Keratinocyte (primary cell): ENCODE data around the gene LHX3. TPM values are rescaled to one million over a fixed set of nuclear protein-coding genes. Genes with fewer than 3 reads are reported as not detected.

Experiments used
- DNase-seq: peaks from one replicate; pipeline ENCODE4 v3.0.0-alpha.2; 2011; ENCODE audit warnings: low read depth, missing footprints, low spot score
- FAIRE-seq: peaks from 2 replicates; lab custom pipeline; 2011; peaks lifted over from hg19 to GRCh38; lab: Jason Lieb, UNC
- H2AFZ ChIP-seq: 2 replicates; pipeline ENCODE4 v1.6.0; 2012; ENCODE audit warnings: low read length, control low read depth, inconsistent platforms; ENCODE audit not compliant: control insufficient read depth
- H3K27ac ChIP-seq: 2 replicates; pipeline ENCODE4 v1.5.1; 2011; ENCODE audit warnings: low read length; ENCODE audit not compliant: control insufficient read depth, insufficient read depth
- H3K27me3 ChIP-seq: 3 replicates; pipeline ENCODE4 v1.6.0; 2011; ENCODE audit warnings: low read length; ENCODE audit not compliant: control insufficient read depth, insufficient read depth; ENCODE audit errors: extremely low read depth
- H3K36me3 ChIP-seq, 2 experiments: 2 replicates in 1 of 2; 3 replicates in 1 of 2; pipeline ENCODE4 v1.5.1; 2011; ENCODE audit warnings: low read length in 2 of 2, mild to moderate bottlenecking in 1 of 2; ENCODE audit not compliant: control insufficient read depth in 2 of 2, insufficient read depth in 2 of 2; ENCODE audit errors: extremely low read depth in 1 of 2
- H3K4me1 ChIP-seq: 3 replicates; pipeline ENCODE4 v1.5.1; 2011; ENCODE audit warnings: low read length; ENCODE audit not compliant: control insufficient read depth, insufficient read depth; ENCODE audit errors: extremely low read depth
- H3K4me2 ChIP-seq: 3 replicates; pipeline ENCODE4 v1.6.0; 2011; ENCODE audit warnings: low read depth, low read length; ENCODE audit not compliant: control insufficient read depth, insufficient read depth; ENCODE audit errors: extremely low read depth
- H3K4me3 ChIP-seq, 3 experiments: fragments of 200-600 bp in 1 of 3; sonication (generic) in 1 of 3; 2 replicates in 2 of 3; 3 replicates in 1 of 3; pipeline ENCODE4 v1.5.1; 2011 to 2016; ENCODE audit warnings: low read length in 3 of 3, mild to moderate bottlenecking in 3 of 3, control low read depth in 2 of 3, inconsistent platforms in 1 of 3, low read depth in 1 of 3, mixed read lengths in 1 of 3, mixed run types in 1 of 3, moderate library complexity in 1 of 3; ENCODE audit not compliant: control insufficient read depth in 2 of 3, insufficient read depth in 2 of 3; ENCODE audit errors: extremely low read depth in 1 of 3
- H3K79me2 ChIP-seq: 2 replicates; pipeline ENCODE4 v1.6.0; 2012; ENCODE audit warnings: low read length; ENCODE audit not compliant: control insufficient read depth, insufficient read depth
- H3K9ac ChIP-seq: 3 replicates; pipeline ENCODE4 v1.6.0; 2011; ENCODE audit warnings: low read length; ENCODE audit not compliant: control insufficient read depth, insufficient read depth; ENCODE audit errors: extremely low read depth
- H3K9me1 ChIP-seq: 3 replicates; pipeline ENCODE4 v1.6.0; 2011; ENCODE audit warnings: low read length; ENCODE audit not compliant: control insufficient read depth, insufficient read depth; ENCODE audit errors: extremely low read depth
- H3K9me3 ChIP-seq: 2 replicates; pipeline ENCODE4 v1.5.1; 2012; ENCODE audit warnings: low read depth, low read length; ENCODE audit not compliant: control insufficient read depth
- H4K20me1 ChIP-seq: 3 replicates; pipeline ENCODE4 v1.6.0; 2011; ENCODE audit warnings: low read length; ENCODE audit not compliant: control insufficient read depth, insufficient read depth; ENCODE audit errors: extremely low read depth
- CTCF ChIP-seq, 3 experiments: IDR thresholded peaks in 1 of 3; conservative IDR thresholded peaks in 1 of 3; optimal IDR thresholded peaks in 1 of 3; 2 replicates in 2 of 3; 3 replicates in 1 of 3; pipeline versions ENCODE3 to v1.5.1; 2011; ENCODE audit warnings: low read length in 3 of 3, mild to moderate bottlenecking in 3 of 3, moderate library complexity in 2 of 3, control low read depth in 1 of 3, inconsistent platforms in 1 of 3; ENCODE audit not compliant: insufficient read depth in 2 of 3; ENCODE audit errors: extremely low read depth in 1 of 3
- EZH2 ChIP-seq: IDR thresholded peaks from one replicate; pipeline ENCODE4 v1.6.1; 2012; ENCODE audit warnings: inconsistent platforms, mild to moderate bottlenecking, low read length, moderate library complexity
- dilution Hi-C: fragments of 300-500 bp; cut with MboI; formaldehyde crosslinking; loops from one replicate; pipeline ENCODE4 v1.7.0; 2020; ENCODE audit warnings: low sequenced_read_pairs; ENCODE audit not compliant: extremely low pct_ligation_motif_present
- polyA plus RNA-seq, 5 experiments: library from polyadenylated mRNA; depleted of rRNA in 3 of 5; stranded (reverse) in 3 of 5; stranded (forward) in 1 of 5; unstranded in 1 of 5; fragments of >200 nt; gene quantifications; 1 replicate in 1 of 5; 2 replicates in 3 of 5; 3 replicates in 1 of 5; pipeline versions ENCODE4 v1.2.1 to v1.2.3, GENCODE V29; 2011 to 2012; ENCODE audit warnings: missing spikeins in 2 of 5, low read depth in 1 of 5, low replicate concordance in 1 of 5

The LHX3 gene
- polyA plus RNA-seq, 1 donor (not counting 4 experiments of a cell fraction or from before 2014, with no cell fraction given), result not detected

- Histone ChIP-seq H3K9me1 (peaks cover 3% of the 10 kb centered on the region), H3K27ac (no peak overlapping the region), H3K9ac (no peak overlapping the region), H2AFZ (no peak overlapping the region), H3K4me3 (no peak overlapping the region), H3K9me3 (no peaks in the 10 kb centered on the region), H3K27me3 (no peaks in the 10 kb centered on the region), H3K4me2 (no peak overlapping the region), H3K4me1 (peaks cover 23% of the 10 kb centered on the region), H3K79me2 (peaks cover 56% of the 10 kb centered on the region), H4K20me1 (peaks cover 24% of the 10 kb centered on the region), H3K36me3 (peaks cover 1 to 7% of the 10 kb centered on the region in 2 experiments)
- DNase-seq, result no peak
- FAIRE-seq, result no peak
- dilution Hi-C loops, result no loop called here
- TF ChIP-seq CTCF (optimal IDR thresholded peaks at IDR 0.05 in 1 of 3, IDR thresholded peaks at IDR 0.05 in 1 of 3, conservative IDR thresholded peaks at IDR 0.05 in 1 of 3; ENCODE audit: extremely low read depth in 1 of 3, insufficient read depth in 2 of 3, low read length in 3 of 3), result no peak
- no peak for TF ChIP-seq EZH2
These were observed 36.0 kb upstream of the LHX3 start for GRCh38 chr9:136240941-136241340.

GRCh38 chr9:136239983-136240330, 35.0 kb upstream of the LHX3 start:
- H4K20me1 ChIP-seq, result peaks cover 24% of the 10 kb centered on the region
- H3K4me1 ChIP-seq, result peaks cover 21% of the 10 kb centered on the region
- H3K27me3 ChIP-seq, result no peaks in the 10 kb centered on the region
- DNase-seq (no peak), FAIRE-seq (no peak)
- TF ChIP-seq EZH2, result no peak
- no peak for TF ChIP-seq CTCF (optimal IDR thresholded peaks at IDR 0.05 in 1 of 3, IDR thresholded peaks at IDR 0.05 in 1 of 3, conservative IDR thresholded peaks at IDR 0.05 in 1 of 3; ENCODE audit: extremely low read depth in 1 of 3, insufficient read depth in 2 of 3, low read length in 3 of 3)
- peaks cover 54% of the 10 kb centered on the region for H3K79me2 ChIP-seq
- H3K9me3 ChIP-seq, result no peaks in the 10 kb centered on the region
- no peak overlapping the region for H2AFZ ChIP-seq
- H3K4me3 ChIP-seq, result no peak overlapping the region
- H3K27ac ChIP-seq, result no peak overlapping the region
- peaks cover 4 to 10% of the 10 kb centered on the region in 2 experiments for H3K36me3 ChIP-seq
- no peak overlapping the region for H3K9ac ChIP-seq
- dilution Hi-C loops, result no loop called here
- peaks cover 3% of the 10 kb centered on the region for H3K9me1 ChIP-seq
- no peak overlapping the region for H3K4me2 ChIP-seq
